Colonic mucosa (tissue), 4 donors: Measurements from ENCODE around the gene CENPL. TPM values are rescaled to one million over a fixed set of nuclear protein-coding genes. Genes with fewer than 3 reads are reported as not detected.
"Not testable (repeated sequence)": the region's sequence is repeated elsewhere in the genome, so short reads cannot be mapped to it uniquely, and the experiment has no call there.

ENCODE experiments used
- DNase-seq: peaks from one replicate; pipeline ENCODE4 v3.0.0-alpha.2; 2020
- H3K27ac ChIP-seq: fragments of 200-600 bp; one replicate; pipeline ENCODE4 v1.8.0; 2021
- H3K27me3 ChIP-seq: fragments of 200-600 bp; one replicate; pipeline ENCODE4 v1.8.0; 2021
- H3K36me3 ChIP-seq: fragments of 200-600 bp; one replicate; pipeline ENCODE4 v1.8.0; 2021
- H3K4me1 ChIP-seq: fragments of 200-600 bp; one replicate; pipeline ENCODE4 v1.8.0; 2021; ENCODE audit warnings: mild to moderate bottlenecking
- H3K4me3 ChIP-seq: fragments of 200-600 bp; one replicate; pipeline ENCODE4 v1.8.0; 2021
- H3K9ac ChIP-seq, 2 donors: one replicate each; pipeline ENCODE4 v1.7.0; 2013; ENCODE audit warnings: control low read depth in 2 of 2, low read depth in 2 of 2, low read length in 2 of 2
- H3K9me3 ChIP-seq: fragments of 200-600 bp; one replicate; pipeline ENCODE4 v1.8.0; 2021
- CTCF ChIP-seq: fragments of 200-600 bp; IDR thresholded peaks from one replicate; pipeline ENCODE4 v1.8.0; 2022; ENCODE audit warnings: antibody characterized with exemption, mild to moderate bottlenecking
- intact Hi-C: fragments of 100-400 bp; cut with DNase I; formaldehyde crosslinking; loops from one replicate; pipeline ENCODE4 v1.14.1; 2022
- total RNA-seq, 2 donors: library from RNA; stranded (reverse); fragmentation: NEBNext Ultra II Directional in 1 of 2; extraction: Animal tissue kit (Norgen Biotek cat#: 25700) in 1 of 2; gene quantifications; one replicate each; pipeline ENCODE4 v1.2.1, GENCODE V29; 2021
- donor health status: healthy.
- donor health status: DM: no; HTN: no; CAD: no.
- donor health status: DM: no; HTN: no; CAD: no.

Gene CENPL
- total RNA-seq, 2 donors from 2014 or later = 5.7 to 13.6 TPM

- DNase-seq = no peak
- H3K27me3 ChIP-seq = no peaks in the 10 kb centered on the region
- H3K9me3 ChIP-seq = no peaks in the 10 kb centered on the region
- intact Hi-C loops = no loop called here
- H3K4me1 ChIP-seq = no peaks in the 10 kb centered on the region
- no peaks in the 10 kb centered on the region for H3K36me3 ChIP-seq
- H3K9ac ChIP-seq = no peak overlapping the region
- H3K4me3 ChIP-seq = no peak overlapping the region
- no peak for TF ChIP-seq CTCF
- H3K27ac ChIP-seq = no peak overlapping the region
Observed at GRCh38 chr1:173784997-173785396, 39.7 kb downstream of the CENPL start.

DNA sequence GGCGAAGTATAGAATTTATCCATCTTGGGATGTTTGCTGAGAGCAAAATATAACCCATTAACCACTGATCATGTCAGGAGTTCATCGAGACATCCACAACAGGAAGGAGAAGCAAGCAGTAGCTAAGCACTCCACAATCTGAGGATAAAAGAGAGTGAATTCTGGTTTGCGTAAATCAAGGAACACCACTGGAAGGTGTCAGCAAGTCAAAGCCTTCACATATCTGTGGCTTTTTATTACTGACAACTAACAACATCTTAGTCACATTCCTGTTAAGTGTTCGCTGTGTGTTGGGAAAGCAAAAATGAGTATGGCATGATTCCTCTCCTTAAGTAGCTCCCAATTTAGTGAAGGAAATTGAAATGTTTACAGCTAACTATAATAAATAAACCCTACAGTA lies 44.7 kb downstream of the CENPL start:
- H3K4me3 ChIP-seq = no peak overlapping the region
- no peak for TF ChIP-seq CTCF
- H3K9me3 ChIP-seq = no peaks in the 10 kb centered on the region
- intact Hi-C loops = no loop called here
- H3K36me3 ChIP-seq = no peaks in the 10 kb centered on the region
- no peak overlapping the region for H3K27ac ChIP-seq
- H3K9ac ChIP-seq = no peak overlapping the region
- no peak for DNase-seq
- no peaks in the 10 kb centered on the region for H3K27me3 ChIP-seq
- no peaks in the 10 kb centered on the region for H3K4me1 ChIP-seq

- Histone ChIP-seq H3K4me1 (no peaks in the 10 kb centered on the region), H3K27ac (no peak overlapping the region), H3K9me3 (no peaks in the 10 kb centered on the region), H3K4me3 (no peak overlapping the region), H3K36me3 (no peaks in the 10 kb centered on the region), H3K9ac (no peak overlapping the region), H3K27me3 (no peaks in the 10 kb centered on the region)
- no peak for TF ChIP-seq CTCF
- DNase-seq = no peak
- intact Hi-C loops = no loop called here
Observed at GRCh38 chr1:173775578-173776226, 49.0 kb downstream of the CENPL start.

DNA sequence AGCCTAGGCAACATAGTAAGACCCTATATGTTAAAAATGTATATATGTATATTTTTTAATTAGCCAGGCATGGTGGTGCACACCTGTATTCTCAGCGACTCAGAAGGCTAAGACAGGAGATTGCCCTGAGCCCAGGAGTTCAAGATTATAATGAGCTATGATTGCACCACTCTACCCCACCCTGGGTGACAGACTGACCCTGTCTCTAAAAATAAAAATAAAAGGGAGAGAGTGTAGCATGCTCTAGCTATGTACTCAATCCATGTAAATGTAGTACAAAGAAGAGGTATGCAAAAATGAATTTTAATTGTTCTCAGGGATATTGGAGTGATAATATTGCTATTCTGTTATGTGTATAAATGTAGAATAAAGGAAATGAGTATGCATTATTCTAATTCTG lies 53.1 kb downstream of the CENPL start:
- no peak for TF ChIP-seq CTCF
- DNase-seq = no peak
- intact Hi-C loops = no loop called here
- Histone ChIP-seq H3K4me3 (no peak overlapping the region), H3K9ac (no peak overlapping the region), H3K4me1 (no peaks in the 10 kb centered on the region), H3K27me3 (no peaks in the 10 kb centered on the region), H3K9me3 (no peaks in the 10 kb centered on the region), H3K36me3 (no peaks in the 10 kb centered on the region), H3K27ac (no peak overlapping the region)

DNA sequence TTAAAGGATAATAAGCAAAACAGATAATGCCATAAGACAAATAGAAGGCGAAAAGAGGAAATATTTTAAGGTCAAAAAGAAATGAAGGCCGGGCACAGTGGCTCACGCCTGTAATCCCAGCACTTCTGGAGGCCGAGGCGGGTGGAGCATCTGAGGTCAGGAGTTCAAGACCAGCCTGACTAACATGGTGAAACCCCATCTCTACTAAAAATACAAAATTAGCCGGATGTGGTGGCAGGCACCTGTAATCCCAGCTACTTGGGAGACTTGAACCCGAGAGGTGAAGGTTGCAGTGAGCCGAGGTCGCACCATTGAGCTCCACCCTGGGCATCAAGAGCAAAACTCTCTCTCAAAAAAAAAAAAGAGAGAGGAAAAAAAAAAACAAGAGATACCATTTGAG lies 54.4 kb downstream of the CENPL start:
- DNase-seq, intact Hi-C loops, H3K4me3 ChIP-seq, H3K9me3 ChIP-seq, H3K27me3 ChIP-seq, H3K27ac ChIP-seq, H3K4me1 ChIP-seq, H3K36me3 ChIP-seq, H3K9ac ChIP-seq: not testable (repeated sequence)

DNA sequence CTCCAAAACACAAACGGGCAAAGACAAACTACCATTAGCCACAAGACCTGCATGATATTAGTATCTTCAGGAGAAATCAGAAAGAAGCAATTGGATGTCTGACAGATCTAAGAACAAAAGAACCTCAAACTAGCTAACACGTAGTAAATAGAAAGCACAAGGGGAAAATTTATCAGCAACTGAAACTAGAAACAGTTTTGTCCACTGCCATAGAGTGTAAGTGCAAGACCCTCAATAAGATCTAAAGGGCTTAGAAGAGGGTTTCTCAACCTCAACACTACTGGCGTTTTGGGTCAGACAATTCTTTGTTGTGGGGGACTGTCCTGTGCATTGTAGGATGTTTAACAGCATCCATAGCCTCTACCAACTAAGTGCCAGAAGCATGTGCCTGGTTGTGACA lies 55.9 kb downstream of the CENPL start:
- no peaks in the 10 kb centered on the region for H3K4me1 ChIP-seq
- H3K27me3 ChIP-seq = no peaks in the 10 kb centered on the region
- H3K36me3 ChIP-seq = no peaks in the 10 kb centered on the region
- DNase-seq = no peak
- intact Hi-C loops = no loop called here
- no peak overlapping the region for H3K4me3 ChIP-seq
- no peak for TF ChIP-seq CTCF
- H3K9me3 ChIP-seq = no peaks in the 10 kb centered on the region
- no peak overlapping the region for H3K9ac ChIP-seq
- H3K27ac ChIP-seq = no peak overlapping the region
